Activated T-helper 17 cell treated with anti-CD3 and anti-CD28 coated beads, Interleukin-2, amount 50 U/mL, for 72 hours (primary cell): ENCODE data around the gene ZNF318. TPM values are rescaled to one million over a fixed set of nuclear protein-coding genes. Genes with fewer than 3 reads are reported as not detected.

Experiments used
- ATAC-seq: fragments of 150-1000 bp; cut with Tn5 transposase; replicated peaks from 2 replicates; pipeline ENCODE4 v1.10.0; 2021; ENCODE audit warnings: mild to moderate bottlenecking, moderate library complexity
- H3K27ac Mint-ChIP-seq: one replicate; pipeline ENCODE4 v1.8.0; 2022; ENCODE audit warnings: mixed read lengths
- H3K27me3 Mint-ChIP-seq: one replicate; pipeline ENCODE4 v1.8.0; 2022; ENCODE audit warnings: mixed read lengths
- H3K36me3 Mint-ChIP-seq: one replicate; pipeline ENCODE4 v1.8.0; 2022; ENCODE audit warnings: low read depth, mild to moderate bottlenecking, mixed read lengths
- H3K4me1 Mint-ChIP-seq: one replicate; pipeline ENCODE4 v1.8.0; 2022; ENCODE audit warnings: mixed read lengths
- H3K4me3 Mint-ChIP-seq: one replicate; pipeline ENCODE4 v1.8.0; 2022; ENCODE audit warnings: mild to moderate bottlenecking, mixed read lengths
- H3K9me3 Mint-ChIP-seq: one replicate; pipeline ENCODE4 v1.8.0; 2022; ENCODE audit warnings: mixed read lengths
- total RNA-seq, 2 donors: library from RNA; stranded (reverse); gene quantifications; one replicate each; pipeline ENCODE4 v1.2.3, GENCODE V29; 2022

The ZNF318 gene
- total RNA-seq, 2 donors from 2014 or later, result 11.2 to 21.0 TPM

- peaks cover 19% of the 10 kb centered on the region for H3K36me3 Mint-ChIP-seq
- peaks cover 22% of the 10 kb centered on the region for H3K4me1 Mint-ChIP-seq
- peak overlapping the region; percentile 52 for H3K27ac Mint-ChIP-seq
- no peak for ATAC-seq
- no peaks in the 10 kb centered on the region for H3K9me3 Mint-ChIP-seq
- H3K4me3 Mint-ChIP-seq, result no peak overlapping the region
- H3K27me3 Mint-ChIP-seq, result no peaks in the 10 kb centered on the region
These were observed 34.9 kb downstream of the ZNF318 start for GRCh38 chr6:43334466-43335095.

GRCh38 chr6:43331891-43332290 is 37.6 kb downstream of the ZNF318 start:
- Mint-ChIP-seq H3K27me3 (no peaks in the 10 kb centered on the region), H3K36me3 (no peaks in the 10 kb centered on the region), H3K9me3 (no peaks in the 10 kb centered on the region), H3K4me1 (peaks cover 14% of the 10 kb centered on the region), H3K4me3 (no peak overlapping the region), H3K27ac (peak overlapping the region; percentile 1)
- no peak for ATAC-seq

GRCh38 chr6:43331470-43331869 is 38.0 kb downstream of the ZNF318 start:
- Mint-ChIP-seq H3K4me1 (peaks cover 14% of the 10 kb centered on the region), H3K27me3 (no peaks in the 10 kb centered on the region), H3K27ac (peak overlapping the region; percentile 1), H3K4me3 (no peak overlapping the region), H3K36me3 (no peaks in the 10 kb centered on the region), H3K9me3 (no peaks in the 10 kb centered on the region)
- ATAC-seq, result peak; percentile 71

- Mint-ChIP-seq H3K4me3 (no peak overlapping the region), H3K36me3 (no peaks in the 10 kb centered on the region), H3K9me3 (no peaks in the 10 kb centered on the region), H3K27me3 (no peaks in the 10 kb centered on the region), H3K4me1 (peaks cover 14% of the 10 kb centered on the region), H3K27ac (no peak overlapping the region)
- ATAC-seq, result peak; percentile 52
These were observed 40.9 kb downstream of the ZNF318 start for GRCh38 chr6:43328528-43328927.

GRCh38 chr6:43325876-43326275 is 43.6 kb downstream of the ZNF318 start:
- Mint-ChIP-seq H3K9me3 (no peaks in the 10 kb centered on the region), H3K27me3 (no peaks in the 10 kb centered on the region), H3K36me3 (no peaks in the 10 kb centered on the region), H3K4me1 (no peaks in the 10 kb centered on the region), H3K27ac (no peak overlapping the region), H3K4me3 (no peak overlapping the region)
- no peak for ATAC-seq

GRCh38 chr6:43318011-43318410 is 51.4 kb downstream of the ZNF318 start:
- no peaks in the 10 kb centered on the region for H3K9me3 Mint-ChIP-seq
- no peaks in the 10 kb centered on the region for H3K4me1 Mint-ChIP-seq
- no peak overlapping the region for H3K4me3 Mint-ChIP-seq
- no peaks in the 10 kb centered on the region for H3K36me3 Mint-ChIP-seq
- H3K27me3 Mint-ChIP-seq, result no peaks in the 10 kb centered on the region
- no peak overlapping the region for H3K27ac Mint-ChIP-seq
- ATAC-seq, result no peak

- H3K4me1 Mint-ChIP-seq, result no peaks in the 10 kb centered on the region
- H3K27ac Mint-ChIP-seq, result no peak overlapping the region
- no peaks in the 10 kb centered on the region for H3K36me3 Mint-ChIP-seq
- no peaks in the 10 kb centered on the region for H3K9me3 Mint-ChIP-seq
- no peak overlapping the region for H3K4me3 Mint-ChIP-seq
- ATAC-seq, result no peak
- H3K27me3 Mint-ChIP-seq, result no peaks in the 10 kb centered on the region
These were observed 55.6 kb downstream of the ZNF318 start for GRCh38 chr6:43313813-43314212.

GRCh38 chr6:43311666-43312065 is 57.8 kb downstream of the ZNF318 start:
- no peaks in the 10 kb centered on the region for H3K4me1 Mint-ChIP-seq
- H3K36me3 Mint-ChIP-seq, result no peaks in the 10 kb centered on the region
- no peak for ATAC-seq
- H3K27ac Mint-ChIP-seq, result no peak overlapping the region
- no peaks in the 10 kb centered on the region for H3K27me3 Mint-ChIP-seq
- no peak overlapping the region for H3K4me3 Mint-ChIP-seq
- H3K9me3 Mint-ChIP-seq, result no peaks in the 10 kb centered on the region

- no peak overlapping the region for H3K27ac Mint-ChIP-seq
- no peaks in the 10 kb centered on the region for H3K4me1 Mint-ChIP-seq
- no peak overlapping the region for H3K4me3 Mint-ChIP-seq
- ATAC-seq, result no peak
- no peaks in the 10 kb centered on the region for H3K9me3 Mint-ChIP-seq
- H3K27me3 Mint-ChIP-seq, result no peaks in the 10 kb centered on the region
- no peaks in the 10 kb centered on the region for H3K36me3 Mint-ChIP-seq
These were observed 58.8 kb downstream of the ZNF318 start for GRCh38 chr6:43310624-43311023.

- no peak for ATAC-seq
- Mint-ChIP-seq H3K4me1 (no peaks in the 10 kb centered on the region), H3K9me3 (no peaks in the 10 kb centered on the region), H3K36me3 (no peaks in the 10 kb centered on the region), H3K27ac (no peak overlapping the region), H3K27me3 (no peaks in the 10 kb centered on the region), H3K4me3 (no peak overlapping the region)
These were observed 59.3 kb downstream of the ZNF318 start for GRCh38 chr6:43310134-43310533.

GRCh38 chr6:43308990-43309477 is 60.4 kb downstream of the ZNF318 start:
- Mint-ChIP-seq H3K4me3 (peak overlapping the region; percentile 82), H3K4me1 (no peaks in the 10 kb centered on the region), H3K36me3 (no peaks in the 10 kb centered on the region), H3K9me3 (no peaks in the 10 kb centered on the region), H3K27ac (peak overlapping the region; percentile 33), H3K27me3 (no peaks in the 10 kb centered on the region)
- ATAC-seq, result no peak

GRCh38 chr6:43308101-43308989 is 61.1 kb downstream of the ZNF318 start, which contains the start of gene CRIP3:
Gene CRIP3 (minus strand): TSS chr6:43308826. CDS start chr6:43308792, 34 bp downstream.
- peak; percentile 97 for ATAC-seq
- H3K4me3 Mint-ChIP-seq, result peak within 1 kb of the TSS; percentile 82
- no peaks in the 10 kb centered on the region for H3K27me3 Mint-ChIP-seq
- no peaks in the 10 kb centered on the region for H3K4me1 Mint-ChIP-seq
- no peaks in the 10 kb centered on the region for H3K36me3 Mint-ChIP-seq
- H3K9me3 Mint-ChIP-seq, result no peaks in the 10 kb centered on the region
- peak within 1 kb of the TSS; percentile 33 for H3K27ac Mint-ChIP-seq

- H3K9me3 Mint-ChIP-seq, result no peaks in the 10 kb centered on the region
- no peak for ATAC-seq
- H3K4me3 Mint-ChIP-seq, result peak overlapping the region; percentile 82
- H3K27ac Mint-ChIP-seq, result peak overlapping the region; percentile 52
- H3K4me1 Mint-ChIP-seq, result no peaks in the 10 kb centered on the region
- H3K27me3 Mint-ChIP-seq, result no peaks in the 10 kb centered on the region
- H3K36me3 Mint-ChIP-seq, result no peaks in the 10 kb centered on the region
These were observed 61.9 kb downstream of the ZNF318 start for GRCh38 chr6:43307451-43308100.

- no peak for ATAC-seq
- Mint-ChIP-seq H3K4me3 (no peak overlapping the region), H3K9me3 (no peaks in the 10 kb centered on the region), H3K27ac (no peak overlapping the region), H3K4me1 (no peaks in the 10 kb centered on the region), H3K27me3 (no peaks in the 10 kb centered on the region), H3K36me3 (no peaks in the 10 kb centered on the region)
These were observed 63.4 kb downstream of the ZNF318 start for GRCh38 chr6:43306086-43306485.
